ENCODE measurements around the gene GPT2.

The GPT2 gene

GRCh38 chr16:46976550-46976949 is 92.4 kb downstream of the GPT2 start:
- no peak for TF ChIP-seq CTCF (IDR thresholded peaks at IDR 0.05)
- intact Hi-C loops (cut with DNase I; ENCODE audit: low total_unique reads): no loop called here
- no peaks in the 10 kb centered on the region for H3K27me3 ChIP-seq
- DNase-seq: no peak
- no peaks in the 10 kb centered on the region for H3K36me3 ChIP-seq
- peaks cover 0 to 16% (median 13%) of the 10 kb centered on the region in 4 donors for H3K4me1 ChIP-seq
- no peaks in the 10 kb centered on the region for H3K9me3 ChIP-seq
- H3K4me3 ChIP-seq: no peak overlapping the region
- H3K27ac ChIP-seq: no peak overlapping the region

All from tibial artery (tissue), 4 donors.